Inferior parietal cortex (tissue), 1 donor: Measurements from ENCODE around the gene CISTR.
A peak's percentile ranks its signal among the peaks of the same experiment; 100 is the strongest.
"Not testable (repeated sequence)": the region's sequence is repeated elsewhere in the genome, so short reads cannot be mapped to it uniquely, and the experiment has no call there.

Source experiments
- DNase-seq: peaks from one replicate; pipeline ENCODE4 v3.0.0-alpha.2; 2016; ENCODE audit errors: extremely low spot score

The CISTR gene

DNA sequence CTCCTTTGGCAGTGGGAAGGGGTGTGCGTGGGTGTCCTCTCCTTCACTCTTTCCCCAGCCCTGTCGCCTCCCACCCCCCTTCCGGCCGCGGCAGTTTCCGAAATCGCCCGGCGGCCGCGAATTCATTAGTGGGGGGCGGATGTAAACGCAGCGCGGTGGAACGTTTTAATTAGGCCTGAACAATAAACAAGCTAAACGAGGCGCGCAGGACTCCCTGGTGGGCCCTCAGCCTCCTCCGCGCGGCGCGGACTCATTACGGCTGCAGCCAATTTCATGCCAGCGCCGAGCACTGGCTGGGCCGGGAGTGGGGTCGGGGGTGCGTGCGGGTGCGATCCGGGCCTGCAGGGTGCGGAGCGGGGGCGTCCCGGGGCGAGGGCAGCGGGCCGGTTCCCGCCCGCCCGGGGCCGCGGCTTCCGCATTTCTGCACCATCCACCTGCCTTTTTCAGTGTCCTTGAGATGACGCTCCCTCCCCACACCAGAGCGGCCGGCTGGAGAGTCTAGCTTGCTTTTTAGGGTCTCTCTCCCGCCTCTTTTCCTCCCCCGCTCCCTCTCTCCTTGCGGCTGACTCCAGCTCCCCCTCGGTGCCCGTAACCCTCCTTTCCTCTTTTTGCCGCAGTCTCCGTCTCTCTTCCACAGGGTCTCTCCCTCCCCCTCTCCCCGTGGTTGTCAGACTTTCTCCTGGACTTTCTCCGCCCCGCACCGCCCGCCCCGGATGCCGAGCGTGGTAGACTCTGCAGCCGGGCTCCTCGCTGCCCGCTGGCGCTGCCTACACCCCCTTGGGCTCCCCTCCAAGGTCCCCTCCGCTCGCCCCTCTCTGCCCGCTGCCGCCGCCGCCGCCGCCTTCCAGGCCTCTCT is at the start of gene CISTR:
TSS of gene CISTR (minus strand) at position 644 of the 856 bp plus-strand sequence.
- no peak for DNase-seq

DNA sequence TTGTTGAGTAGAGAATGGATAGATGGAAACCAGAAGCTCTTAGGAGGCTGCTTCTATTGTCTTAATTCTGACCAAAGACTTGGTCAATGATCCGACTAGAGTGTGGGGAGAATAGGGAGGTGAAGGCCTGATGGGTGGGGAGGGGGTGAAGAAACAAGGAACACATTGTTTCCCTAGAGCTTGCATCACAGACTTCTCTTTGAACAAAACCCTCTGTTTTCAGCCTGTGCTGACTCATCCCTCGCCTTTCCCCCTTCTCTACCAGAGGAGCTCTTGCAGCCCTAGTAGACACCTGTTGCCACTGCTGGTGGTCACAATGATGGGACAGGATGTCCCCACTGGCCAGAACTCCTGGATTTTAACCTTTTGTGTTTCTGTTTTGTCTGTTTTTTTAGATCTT is 46.8 kb upstream of the CISTR start:
- peak; percentile 73 for DNase-seq

GRCh38 chr12:53795927-53796326 is 44.1 kb upstream of the CISTR start:
- DNase-seq = no peak

DNA sequence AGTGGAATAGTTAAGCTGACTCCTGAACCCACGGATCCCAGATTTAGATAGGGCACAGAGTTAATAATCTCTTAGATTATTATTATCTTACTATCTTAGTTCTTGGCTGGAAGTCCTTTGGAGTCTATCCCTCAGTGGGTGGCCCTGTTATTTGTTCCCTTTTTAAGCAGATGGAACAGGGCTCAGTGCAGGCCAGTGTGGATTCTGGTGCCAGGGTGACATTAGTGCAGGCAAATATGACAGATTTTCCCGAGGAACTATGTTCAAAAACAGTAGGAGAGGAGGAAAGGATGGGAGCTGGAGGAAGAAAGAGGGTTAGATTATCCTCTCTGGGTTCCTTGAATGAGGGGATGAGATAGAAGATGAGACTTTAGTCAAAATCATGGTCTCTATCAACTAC is 41.4 kb upstream of the CISTR start:
- DNase-seq = no peak

GRCh38 chr12:53791735-53792326 is 40.1 kb upstream of the CISTR start:
- no peak for DNase-seq

GRCh38 chr12:53789570-53789969 is 37.8 kb upstream of the CISTR start:
- no peak for DNase-seq

- DNase-seq = no peak
Measured at GRCh38 chr12:53788892-53789291, 37.1 kb upstream of the CISTR start.

DNA sequence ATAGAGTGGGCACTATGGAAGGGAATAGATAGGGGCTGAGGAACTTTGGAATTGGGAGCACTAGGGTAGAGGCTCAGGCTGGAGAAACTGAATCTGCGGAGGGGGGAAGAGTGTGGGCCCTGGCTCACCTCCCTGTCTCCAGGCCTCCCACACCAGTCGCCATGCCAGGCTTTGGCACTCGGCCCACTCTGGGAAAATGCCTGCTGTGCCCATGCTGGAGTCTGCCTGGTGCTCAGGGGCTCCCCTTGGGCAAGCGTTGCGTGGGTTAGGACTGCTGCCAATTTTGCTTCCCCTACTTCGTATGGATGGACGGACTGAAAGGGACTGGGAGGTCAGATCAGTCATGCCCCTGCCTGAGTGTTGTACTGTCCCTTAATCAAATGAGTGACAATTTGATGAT is 34.6 kb upstream of the CISTR start:
- DNase-seq = no peak

GRCh38 chr12:53785161-53785560 is 33.4 kb upstream of the CISTR start:
- no peak for DNase-seq

GRCh38 chr12:53782093-53782703 is 30.4 kb upstream of the CISTR start:
- no peak for DNase-seq

GRCh38 chr12:53781228-53781801 is 29.5 kb upstream of the CISTR start:
- DNase-seq = no peak

DNA sequence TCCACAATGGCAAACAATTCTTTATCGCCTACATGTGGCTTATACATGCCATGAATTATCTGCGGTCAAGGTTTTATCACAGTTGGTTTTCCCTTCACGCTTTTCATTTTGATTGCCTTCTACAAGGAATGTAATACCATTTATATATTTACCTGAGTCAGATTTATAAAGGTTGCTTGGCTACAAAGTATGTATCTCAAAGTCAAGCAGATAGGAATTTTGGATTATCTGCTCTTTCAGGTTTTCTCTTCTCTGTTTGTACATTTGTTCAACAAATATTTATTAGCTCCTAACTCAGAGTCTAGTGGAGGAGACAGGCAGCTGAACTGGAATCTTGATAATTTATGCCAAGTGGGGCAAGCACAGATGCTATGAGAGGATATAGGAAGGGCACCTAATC is 28.5 kb upstream of the CISTR start:
- DNase-seq = no peak

- not testable (repeated sequence) for DNase-seq
Measured at GRCh38 chr12:53779679-53780078, 27.9 kb upstream of the CISTR start.

- DNase-seq = no peak
Measured at GRCh38 chr12:53777936-53778644, 26.3 kb upstream of the CISTR start.

DNA sequence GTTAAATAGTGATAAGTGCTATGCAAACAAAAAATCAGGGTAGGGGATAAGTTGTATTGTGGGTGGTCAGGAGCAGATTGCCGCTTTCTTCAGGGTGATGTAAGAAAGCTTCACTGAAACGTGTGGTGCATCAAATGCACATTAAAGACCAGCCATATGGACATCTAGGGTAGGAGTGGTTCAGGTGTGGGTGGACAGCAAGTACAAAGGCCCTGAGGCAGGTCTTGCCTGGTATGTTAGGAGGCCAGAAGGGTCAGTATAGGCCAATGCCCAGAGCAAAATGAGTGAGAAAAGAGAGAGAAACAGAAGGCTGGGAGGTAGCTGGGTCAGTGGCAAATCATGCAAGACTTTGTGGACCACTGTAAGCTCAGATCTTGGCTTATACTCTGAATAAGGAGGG is 25.6 kb upstream of the CISTR start:
- no peak for DNase-seq

- no peak for DNase-seq
Measured at GRCh38 chr12:53776872-53777271, 25.1 kb upstream of the CISTR start.

DNA sequence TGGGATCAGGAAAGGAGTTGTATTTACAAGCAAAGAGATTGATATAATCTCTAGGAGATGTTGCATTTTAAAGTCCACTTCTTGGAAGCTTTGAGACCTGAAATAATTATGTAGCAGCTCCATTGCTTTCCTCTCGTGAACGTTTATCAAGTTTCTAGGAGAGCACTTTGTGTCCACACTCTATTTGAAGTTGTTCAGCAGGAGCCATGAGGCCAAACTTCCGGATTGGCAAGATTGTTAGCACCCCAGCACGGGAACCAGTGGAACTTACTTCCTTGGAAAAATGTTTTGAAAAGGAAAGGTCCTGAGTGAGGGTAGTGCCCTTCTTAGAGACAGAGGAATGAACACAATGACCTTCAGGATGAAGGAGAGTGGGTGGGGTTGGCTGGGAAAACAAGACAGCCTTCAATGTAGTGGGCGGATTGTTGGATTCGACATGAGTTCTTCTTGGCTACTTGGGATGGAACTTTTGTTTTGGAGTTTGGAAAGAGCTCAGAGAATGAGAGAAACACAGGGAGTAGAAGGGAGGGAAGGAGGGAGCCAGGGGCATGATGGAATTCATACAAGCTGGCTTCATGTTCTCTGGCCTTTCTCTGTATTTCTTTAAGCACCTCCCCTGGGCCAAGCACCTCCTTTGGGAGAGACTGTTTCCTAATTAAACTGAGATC is 23.8 kb upstream of the CISTR start:
- DNase-seq = no peak

DNA sequence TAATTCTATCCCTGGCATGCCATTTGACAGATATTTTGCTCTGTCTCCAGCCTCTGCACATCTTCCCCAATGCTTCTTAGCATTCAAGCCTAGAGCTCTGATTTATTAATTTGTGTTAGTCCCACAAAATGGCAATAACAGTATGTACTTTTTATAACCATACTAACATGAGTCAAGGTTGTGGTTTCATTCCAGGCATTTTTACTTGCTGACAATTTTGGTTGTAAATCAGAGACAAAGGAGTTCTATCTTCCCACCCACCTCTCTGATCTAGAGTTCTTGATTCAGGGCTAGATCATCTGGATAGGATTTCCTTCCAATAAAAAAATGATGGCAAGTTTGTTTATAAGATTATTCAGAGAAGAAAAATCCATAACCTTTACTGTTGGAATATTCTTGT is 18.5 kb upstream of the CISTR start:
- DNase-seq = no peak

GRCh38 chr12:53768976-53769375 is 17.2 kb upstream of the CISTR start:
- no peak for DNase-seq

GRCh38 chr12:53766881-53767280 is 15.1 kb upstream of the CISTR start:
- DNase-seq = no peak

DNA sequence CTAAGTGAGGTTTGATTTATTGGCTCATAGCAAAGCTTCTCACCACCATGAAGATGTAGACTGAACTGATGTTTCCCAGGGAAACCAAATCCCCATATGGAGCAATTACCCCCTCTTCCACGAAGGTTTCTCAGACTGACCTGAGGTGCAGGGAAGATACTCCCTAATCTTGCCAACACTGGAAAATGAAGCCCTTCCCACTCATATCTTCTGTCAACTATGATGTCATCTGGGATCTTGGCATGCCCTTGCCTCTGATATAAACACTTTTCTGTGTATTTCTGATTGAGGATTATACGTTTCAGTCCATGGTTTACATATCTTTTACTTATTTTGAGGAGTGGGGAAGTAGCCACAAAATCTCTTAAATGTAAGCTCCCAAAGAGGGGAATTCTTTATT is 14.1 kb upstream of the CISTR start:
- no peak for DNase-seq
